ENCODE results near the gene ITSN1. TPM values are rescaled to one million over a fixed set of nuclear protein-coding genes. Genes with fewer than 3 reads are reported as not detected.
"Not testable (repeated sequence)": the region's sequence is repeated elsewhere in the genome, so short reads cannot be mapped to it uniquely, and the experiment has no call there.

Gene ITSN1
- 10 to 100 TPM; 31.3 to 36.9 TPM for total RNA-seq
- long read RNA-seq, full-length matches to known transcripts = 2 of 43 reads
- long read RNA-seq, partial matches to known transcripts = 35 of 43 reads
- long read RNA-seq, other reads (novel, unspliced or antisense) = 6 of 43 reads

GRCh38 chr21:33642027-33642895, at the start of gene ITSN1:
Gene ITSN1 (plus strand): TSS chr21:33642501. CDS start chr21:33718829, 76,328 bp downstream.
- DNase-seq = peak; percentile 100
- ATAC-seq = peak; percentile 83
- intact Hi-C loops (cut with DNase I, micrococcal nuclease) = no loop called here

GRCh38 chr21:33598051-33598450, 44.2 kb upstream of the ITSN1 start:
- intact Hi-C loops (cut with DNase I, micrococcal nuclease) = no loop called here

GRCh38 chr21:33608559-33608958, 33.7 kb upstream of the ITSN1 start:
- no peak for ATAC-seq
- DNase-seq = no peak
- intact Hi-C loops (cut with DNase I, micrococcal nuclease) = no loop called here

More at GRCh38 chr21:33598051-33598450, 44.2 kb upstream of the ITSN1 start:
- ATAC-seq (no peak), DNase-seq (no peak)

GRCh38 chr21:33611006-33611744, 31.1 kb upstream of the ITSN1 start:
- no peak for DNase-seq
- no peak for ATAC-seq
- intact Hi-C loops (cut with DNase I, micrococcal nuclease) = no loop called here

- ATAC-seq; intact Hi-C loops (cut with DNase I, micrococcal nuclease); DNase-seq: not testable (repeated sequence)
These were observed 24.7 kb upstream of the ITSN1 start for GRCh38 chr21:33617565-33617964.

GRCh38 chr21:33618407-33618806, 23.9 kb upstream of the ITSN1 start:
- no peak for DNase-seq
- intact Hi-C loops (cut with DNase I, micrococcal nuclease) = no loop called here

GRCh38 chr21:33619726-33620125, 22.6 kb upstream of the ITSN1 start:
- ATAC-seq = no peak
- intact Hi-C loops (cut with DNase I, micrococcal nuclease) = no loop called here
- DNase-seq = no peak

More at GRCh38 chr21:33618407-33618806, 23.9 kb upstream of the ITSN1 start:
- no peak for ATAC-seq

GRCh38 chr21:33622253-33622652, 20.0 kb upstream of the ITSN1 start:
- intact Hi-C loops (cut with DNase I, micrococcal nuclease) = no loop called here
- peak; percentile 60 for ATAC-seq
- DNase-seq = no peak

DNA sequence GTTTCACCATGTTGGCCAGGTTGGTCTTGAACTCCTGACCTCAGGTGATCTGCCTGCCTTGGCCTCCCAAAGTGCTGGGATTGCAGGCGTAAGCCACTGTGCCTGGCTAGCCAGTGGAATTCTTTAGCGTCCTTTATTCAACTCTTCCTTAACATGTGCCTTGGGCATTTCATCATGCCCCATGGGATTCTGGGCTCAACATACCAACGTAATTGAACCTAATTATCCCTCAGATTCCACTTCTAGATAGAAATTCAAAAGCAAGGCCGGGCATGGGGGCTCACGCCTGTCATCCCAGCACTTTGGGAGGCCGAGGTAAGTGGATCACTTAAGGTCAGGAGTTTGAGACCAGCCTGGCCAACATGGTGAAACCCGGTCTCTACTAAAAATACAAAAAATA, 16.1 kb upstream of the ITSN1 start:
- intact Hi-C loops (cut with DNase I, micrococcal nuclease); ATAC-seq; DNase-seq: not testable (repeated sequence)

DNA sequence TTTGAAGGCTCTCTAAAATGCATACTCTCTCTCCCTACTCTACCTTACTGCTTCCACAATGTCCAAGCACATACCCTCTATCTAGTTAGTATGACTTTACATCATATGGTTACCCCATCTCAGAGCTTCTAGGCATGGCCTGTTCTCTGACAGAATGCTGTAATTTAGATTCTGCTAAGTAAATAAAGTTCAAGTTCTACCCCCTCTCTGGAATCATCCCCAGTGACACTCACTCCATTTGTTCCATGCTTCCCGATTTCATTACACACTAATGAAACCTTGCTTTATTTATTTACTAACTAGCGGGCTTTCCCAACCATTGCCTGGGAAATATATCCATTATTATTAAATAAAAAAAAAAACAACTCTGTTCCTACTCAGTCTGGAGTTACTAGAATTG, 8.0 kb upstream of the ITSN1 start:
- intact Hi-C loops (cut with DNase I, micrococcal nuclease) = no loop called here
- ATAC-seq = no peak

GRCh38 chr21:33640697-33641351, 1.5 kb upstream of the ITSN1 start:
- ATAC-seq (no peak), DNase-seq (peak in 1 of 2 donors; percentile 42)
- intact Hi-C loops (cut with DNase I, micrococcal nuclease) = no loop called here

More for the DNA sequence above, 8.0 kb upstream of the ITSN1 start:
- DNase-seq = no peak

DNA sequence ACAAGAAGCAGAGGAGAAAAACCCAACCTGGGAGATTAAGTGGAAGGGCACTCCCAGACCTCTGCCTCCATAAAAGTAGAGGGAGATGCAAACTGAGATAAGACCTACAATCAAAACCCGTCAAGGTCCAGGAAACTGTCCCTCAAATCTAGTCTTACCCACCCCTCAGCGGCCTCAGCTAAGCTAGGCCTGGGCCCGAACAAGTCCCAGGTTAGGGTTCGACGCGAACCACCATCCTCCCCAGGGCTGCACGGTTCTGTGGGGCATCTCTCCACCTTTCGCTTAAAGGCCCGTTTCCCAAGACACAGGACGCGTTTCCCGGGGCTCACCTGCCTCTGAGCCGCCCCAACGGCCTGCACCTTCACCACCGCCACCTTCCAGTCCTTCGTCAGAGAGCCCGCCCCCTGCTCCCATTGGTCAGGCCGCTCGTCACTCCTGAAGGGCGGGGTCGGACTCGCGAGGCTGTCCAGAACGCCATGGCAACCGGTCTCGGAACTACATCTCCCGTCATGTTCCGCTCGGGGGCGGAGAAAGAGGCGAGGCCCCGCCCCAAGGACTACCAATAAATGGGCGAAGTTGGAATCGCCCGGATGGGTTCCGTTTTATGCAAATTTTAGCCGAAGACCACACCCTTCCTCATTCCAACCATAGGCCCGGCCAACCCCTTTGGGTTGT, 812 bp upstream of the ITSN1 start, which contains the start of gene CRYZL1:
CRYZL1 (minus strand) TSS at position 390 of the 675 bp plus-strand sequence. CDS start 10,190 bp downstream, outside the sequence.
- intact Hi-C loops (cut with DNase I, micrococcal nuclease) = no loop called here
- DNase-seq = peak; percentile 100

DNA sequence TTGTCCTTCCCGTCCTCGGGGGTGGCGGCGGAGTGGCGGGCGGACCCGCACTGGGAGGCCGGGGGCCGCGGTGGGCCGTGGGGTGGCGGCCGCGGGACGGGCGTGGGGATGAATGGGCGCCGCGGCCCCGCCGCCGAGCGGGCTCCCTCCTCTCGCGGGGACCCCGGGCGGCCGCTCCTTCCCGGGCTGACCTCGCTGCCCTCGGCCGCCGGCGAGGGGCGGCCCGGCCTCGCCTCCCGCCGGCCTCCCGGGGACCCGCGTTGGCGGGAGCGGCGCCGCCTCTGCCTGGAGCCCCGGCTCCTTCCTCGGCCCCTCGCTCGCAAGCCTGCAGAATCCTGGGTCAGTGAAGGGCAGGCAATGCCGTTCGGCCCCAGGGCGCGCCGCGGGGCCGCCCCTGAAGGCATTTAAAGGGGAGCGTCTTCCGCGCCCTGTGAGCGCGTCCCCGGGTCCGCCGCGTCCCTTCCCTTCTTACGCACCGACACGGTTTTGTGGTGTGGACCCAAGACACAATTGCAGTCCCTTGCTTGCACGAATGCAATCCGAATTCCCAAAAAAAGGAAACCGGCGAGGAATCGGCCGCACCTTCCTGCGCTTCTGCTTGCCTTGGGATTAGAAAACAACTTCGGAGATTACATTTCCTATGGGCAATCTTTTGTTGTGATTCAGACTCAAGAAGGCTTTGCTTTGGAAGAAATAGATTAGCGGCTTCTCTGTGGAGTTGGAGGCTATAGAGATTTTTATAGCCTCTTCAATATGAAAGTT, 776 bp downstream of the ITSN1 start:
- peak; percentile 42 to 63 for DNase-seq
- ATAC-seq = no peak

More for the DNA sequence above, 812 bp upstream of the ITSN1 start, which contains the start of gene CRYZL1:
- peak; percentile 77 for ATAC-seq

DNA sequence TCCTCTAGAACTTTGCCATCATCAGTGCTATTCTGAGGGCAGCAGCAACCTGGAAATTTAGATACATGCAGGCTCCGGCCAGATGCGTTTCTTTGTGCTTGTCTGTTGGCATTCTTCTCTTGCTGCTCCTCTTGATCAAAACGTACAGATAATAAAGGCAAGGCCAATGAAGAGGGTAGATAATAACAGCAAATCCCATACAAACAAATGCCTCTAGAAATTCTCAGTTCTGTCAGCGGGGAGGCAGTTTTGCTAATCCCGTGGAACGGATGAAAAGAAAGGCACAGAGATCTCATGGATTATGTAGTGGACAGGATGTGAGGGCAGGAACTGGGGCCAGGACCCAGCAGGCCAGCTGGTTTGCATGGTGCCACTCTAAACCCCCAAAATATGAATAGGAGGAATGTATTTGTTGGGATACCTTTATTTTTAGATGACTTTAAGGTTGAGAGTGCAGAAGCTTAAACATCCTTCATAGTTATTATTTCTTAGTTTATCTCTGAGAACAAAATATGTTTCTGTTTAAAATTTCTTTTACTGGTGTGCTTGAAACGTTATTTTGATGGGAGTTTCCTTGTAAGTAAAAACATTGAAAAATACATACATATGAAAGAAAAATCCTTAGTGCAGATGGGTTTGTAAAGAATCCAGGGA, 1.5 kb downstream of the ITSN1 start:
- DNase-seq (no peak), ATAC-seq (no peak)
- intact Hi-C loops (cut with DNase I, micrococcal nuclease) = no loop called here

More for the DNA sequence above, 776 bp downstream of the ITSN1 start:
- intact Hi-C loops (cut with DNase I, micrococcal nuclease) = no loop called here

- ATAC-seq = no peak
- no peak for DNase-seq
- intact Hi-C loops (cut with DNase I, micrococcal nuclease) = no loop called here
These were observed 2.2 kb downstream of the ITSN1 start for GRCh38 chr21:33644383-33645074.

DNA sequence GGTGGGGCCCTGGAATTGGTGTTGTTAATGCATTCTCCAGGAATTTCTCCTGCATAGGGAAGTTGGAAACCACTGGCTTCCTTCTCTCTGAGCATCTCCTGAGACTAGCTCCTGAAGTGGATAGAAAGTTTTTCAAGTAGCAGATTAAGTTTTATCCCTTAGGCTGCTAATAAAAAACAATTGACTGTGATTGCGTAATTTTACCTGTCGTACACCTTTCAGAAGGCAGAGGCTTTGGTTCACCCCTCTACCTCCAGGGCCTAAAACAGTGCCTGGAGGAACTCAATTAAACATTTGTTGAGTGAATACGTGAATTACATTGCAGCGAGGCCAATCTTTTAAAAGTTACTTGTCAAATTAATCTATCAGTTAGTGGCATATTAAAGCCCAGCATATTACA, 3.4 kb downstream of the ITSN1 start:
- intact Hi-C loops (cut with DNase I, micrococcal nuclease) = no loop called here
- ATAC-seq = no peak
- DNase-seq = no peak

GRCh38 chr21:33647587-33647986, 5.3 kb downstream of the ITSN1 start:
- DNase-seq (no peak), ATAC-seq (no peak)
- intact Hi-C loops (cut with DNase I, micrococcal nuclease) = no loop called here
